HG03066 (cell line): ENCODE data around the gene PARP14.

Experiments used
- ATAC-seq: cut with Tn5 transposase; IDR thresholded peaks from one replicate; pipeline ENCODE4 v1.9.1; 2021; ENCODE audit warnings: low read depth; ENCODE audit not compliant: unreplicated experiment

Gene PARP14

GRCh38 chr3:122758877-122759560 is 78.4 kb downstream of the PARP14 start:
- no peak for ATAC-seq

GRCh38 chr3:122760453-122761271 is 80.0 kb downstream of the PARP14 start:
- no peak for ATAC-seq

- ATAC-seq, result no peak
These were observed 85.8 kb downstream of the PARP14 start for GRCh38 chr3:122766430-122766829.

GRCh38 chr3:122767540-122768372 is 87.1 kb downstream of the PARP14 start:
- ATAC-seq, result no peak

- no peak for ATAC-seq
These were observed 90.0 kb downstream of the PARP14 start for GRCh38 chr3:122770521-122771202.

- ATAC-seq, result no peak
These were observed 92.2 kb downstream of the PARP14 start for GRCh38 chr3:122772827-122773226.

- ATAC-seq, result peak; percentile 62
These were observed 93.4 kb downstream of the PARP14 start for GRCh38 chr3:122773944-122774509.

- ATAC-seq, result no peak
These were observed 93.9 kb downstream of the PARP14 start for GRCh38 chr3:122774564-122774963.

- ATAC-seq, result no peak
These were observed 96.2 kb downstream of the PARP14 start for GRCh38 chr3:122776675-122777468.

GRCh38 chr3:122777563-122777962 is 96.9 kb downstream of the PARP14 start:
- no peak for ATAC-seq
